ENCODE data around the gene OR2H2.

DNA sequence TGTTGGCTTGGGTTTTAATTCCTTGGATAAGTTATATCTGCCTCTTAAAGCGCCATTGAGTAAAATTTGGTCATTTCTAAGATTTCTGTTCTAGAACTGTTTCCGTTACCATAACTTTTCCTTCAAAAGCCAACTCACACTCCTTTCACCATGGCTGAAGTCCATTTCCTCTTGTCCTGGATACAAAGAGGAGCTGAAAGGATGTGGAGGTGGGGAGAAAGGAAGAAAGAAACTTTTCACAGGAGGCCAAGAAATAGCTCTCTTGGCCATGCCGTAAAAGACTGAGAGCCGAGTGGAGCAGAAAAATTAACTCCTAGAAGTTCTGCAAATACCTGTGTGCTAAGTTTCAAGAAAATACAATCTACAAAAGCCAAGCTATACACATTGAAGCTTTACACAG lies 26.5 kb downstream of the OR2H2 start:
- TF ChIP-seq, protein P1, sequence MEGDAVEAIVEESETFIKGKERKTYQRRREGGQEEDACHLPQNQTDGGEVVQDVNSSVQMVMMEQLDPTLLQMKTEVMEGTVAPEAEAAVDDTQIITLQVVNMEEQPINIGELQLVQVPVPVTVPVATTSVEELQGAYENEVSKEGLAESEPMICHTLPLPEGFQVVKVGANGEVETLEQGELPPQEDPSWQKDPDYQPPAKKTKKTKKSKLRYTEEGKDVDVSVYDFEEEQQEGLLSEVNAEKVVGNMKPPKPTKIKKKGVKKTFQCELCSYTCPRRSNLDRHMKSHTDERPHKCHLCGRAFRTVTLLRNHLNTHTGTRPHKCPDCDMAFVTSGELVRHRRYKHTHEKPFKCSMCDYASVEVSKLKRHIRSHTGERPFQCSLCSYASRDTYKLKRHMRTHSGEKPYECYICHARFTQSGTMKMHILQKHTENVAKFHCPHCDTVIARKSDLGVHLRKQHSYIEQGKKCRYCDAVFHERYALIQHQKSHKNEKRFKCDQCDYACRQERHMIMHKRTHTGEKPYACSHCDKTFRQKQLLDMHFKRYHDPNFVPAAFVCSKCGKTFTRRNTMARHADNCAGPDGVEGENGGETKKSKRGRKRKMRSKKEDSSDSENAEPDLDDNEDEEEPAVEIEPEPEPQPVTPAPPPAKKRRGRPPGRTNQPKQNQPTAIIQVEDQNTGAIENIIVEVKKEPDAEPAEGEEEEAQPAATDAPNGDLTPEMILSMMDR (IDR thresholded peaks at IDR 0.05) = no peak
- TF ChIP-seq POLR2A (IDR thresholded peaks at IDR 0.05) (no peak), EP300 (IDR thresholded peaks at IDR 0.05) (no peak), POLR2AphosphoS5 (IDR thresholded peaks at IDR 0.05) (no peak)
